SK-N-SH (cell line): ENCODE data around the gene ENTPD7. TPM values are rescaled to one million over a fixed set of nuclear protein-coding genes. Genes with fewer than 3 reads are reported as not detected.

ENCODE experiments used
- CTCF ChIA-PET: fragments of 300-600, 350-600 bp; formaldehyde crosslinking; extraction: SDS; loops from one replicate; lab custom pipeline; 2021; lab: Yijun Ruan, JAX
- POLR2A ChIA-PET: fragments of 350-600 bp; sonication (Branson Sonifier 250); formaldehyde crosslinking; extraction: SDS; loops from one replicate; lab custom pipeline; 2020; ENCODE audit warnings: antibody characterized with exemption, inconsistent platforms; lab: Yijun Ruan, JAX
- DNase-seq: peaks from one replicate; pipeline ENCODE4 v3.0.0; 2012
- H2AFZ ChIP-seq: fragments of 200-600 bp; sonication (generic); 2 replicates; pipeline ENCODE4 v1.8.1; 2016; ENCODE audit warnings: antibody characterized with exemption, mild to moderate bottlenecking, low read depth
- H3F3A ChIP-seq: fragments of 200-600 bp; sonication (generic); replicated peaks from 2 replicates; pipeline ENCODE3; 2016; ENCODE audit warnings: antibody characterized with exemption, mild to moderate bottlenecking; ENCODE audit not compliant: insufficient read depth
- H3K27ac ChIP-seq, 2 experiments: fragments of 200-500 bp in 1 of 2; fragments of 200-600 bp in 1 of 2; sonication (Bioruptor generic) in 1 of 2; sonication (generic), shearing (Covaris generic) in 1 of 2; 2 replicates each; pipeline versions ENCODE4 v1.5.1 to v1.6.1; 2014 to 2016; ENCODE audit warnings: low read depth in 2 of 2, inconsistent platforms in 1 of 2, low read length in 1 of 2, mild to moderate bottlenecking in 1 of 2, mixed read lengths in 1 of 2
- H3K27me3 ChIP-seq: fragments of 200-600 bp; sonication (generic), shearing (Covaris generic); 2 replicates; pipeline ENCODE4 v1.6.1; 2016; ENCODE audit warnings: mixed run types; ENCODE audit not compliant: insufficient read depth
- H3K36me3 ChIP-seq, 2 experiments: fragments of 200-500 bp in 1 of 2; fragments of 200-600 bp in 1 of 2; sonication (Bioruptor generic) in 1 of 2; sonication (generic) in 1 of 2; replicated peaks in 1 of 2; 2 replicates each; pipeline versions ENCODE3 to v1.5.1; 2014 to 2016; ENCODE audit warnings: low read length in 1 of 2, mild to moderate bottlenecking in 1 of 2; ENCODE audit not compliant: insufficient read depth in 2 of 2, control insufficient read depth in 1 of 2
- H3K4me1 ChIP-seq, 2 experiments: fragments of 200-500 bp in 1 of 2; fragments of 200-600 bp in 1 of 2; sonication (Bioruptor generic) in 1 of 2; sonication (generic), shearing (Covaris generic) in 1 of 2; 2 replicates each; pipeline versions ENCODE4 v1.5.1 to v1.6.1; 2014 to 2016; ENCODE audit warnings: low read depth in 1 of 2, low read length in 1 of 2, mixed run types in 1 of 2; ENCODE audit not compliant: insufficient read depth in 2 of 2, control insufficient read depth in 1 of 2
- H3K4me2 ChIP-seq: fragments of 200-600 bp; sonication (generic), shearing (Covaris generic); 2 replicates; pipeline ENCODE4 v1.6.1; 2017; ENCODE audit warnings: mixed run types
- H3K4me3 ChIP-seq, 2 experiments: fragments of 200-500 bp in 1 of 2; fragments of 200-600 bp in 1 of 2; sonication (Bioruptor generic) in 1 of 2; sonication (generic), shearing (Covaris generic) in 1 of 2; 2 replicates each; pipeline versions ENCODE4 v1.5.1 to v1.8.1; 2014 to 2016; ENCODE audit warnings: low read depth in 2 of 2, inconsistent platforms in 1 of 2, low read length in 1 of 2, mild to moderate bottlenecking in 1 of 2, mixed read lengths in 1 of 2, moderate library complexity in 1 of 2
- H3K79me2 ChIP-seq: fragments of 200-600 bp; sonication (generic); 2 replicates; pipeline ENCODE4 v1.8.1; 2017; ENCODE audit warnings: mild to moderate bottlenecking; ENCODE audit not compliant: insufficient read depth
- H3K9ac ChIP-seq: fragments of 200-600 bp; sonication (generic); 2 replicates; pipeline ENCODE4 v1.6.1; 2017; ENCODE audit warnings: mixed run types
- H3K9me2 ChIP-seq: fragments of 200-600 bp; sonication (generic); 2 replicates; pipeline ENCODE4 v1.6.1; 2017; ENCODE audit warnings: mixed run types
- H3K9me3 ChIP-seq: fragments of 200-600 bp; sonication (generic); 2 replicates; pipeline ENCODE4 v1.6.1; 2017; ENCODE audit warnings: mixed run types, mild to moderate bottlenecking, moderate library complexity
- H4K20me1 ChIP-seq: fragments of 200-600 bp; sonication (generic); 2 replicates; pipeline ENCODE4 v1.6.1; 2017; ENCODE audit warnings: mild to moderate bottlenecking, mixed run types; ENCODE audit not compliant: insufficient read depth
- EP300 ChIP-seq, 2 experiments: IDR thresholded peaks; 2 replicates each; pipeline versions ENCODE4 v1.4.0 to v1.6.1; 2012; ENCODE audit warnings: borderline replicate concordance in 1 of 2, low read depth in 1 of 2, low read length in 1 of 2
- FOXJ3 ChIP-seq: sonication (generic); formaldehyde crosslinking; IDR thresholded peaks from 2 replicates; pipeline ENCODE4 v1.5.1; 2020; ENCODE audit warnings: mild to moderate bottlenecking, missing genetic modification reagents
- FOXM1 ChIP-seq: IDR thresholded peaks from 2 replicates; pipeline ENCODE4 v1.4.0; 2012; ENCODE audit warnings: low read depth, mild to moderate bottlenecking
- GABPA ChIP-seq: IDR thresholded peaks from 2 replicates; pipeline ENCODE4 v1.4.0; 2012; ENCODE audit warnings: low read depth, mild to moderate bottlenecking
- JUND ChIP-seq: IDR thresholded peaks from 2 replicates; pipeline ENCODE4 v1.4.0; 2012
- MEF2A ChIP-seq: IDR thresholded peaks from 2 replicates; pipeline ENCODE4 v1.4.0; 2012; ENCODE audit warnings: low read depth, borderline replicate concordance
- MXI1 ChIP-seq: IDR thresholded peaks from 2 replicates; pipeline ENCODE4 v1.6.1; 2012; ENCODE audit warnings: mild to moderate bottlenecking, low read depth, low read length, improper control_type of control experiment
- NFIC ChIP-seq: IDR thresholded peaks from 2 replicates; pipeline ENCODE4 v1.4.0; 2012; ENCODE audit warnings: borderline replicate concordance
- NRF1 ChIP-seq: IDR thresholded peaks from 2 replicates; pipeline ENCODE4 v1.6.1; 2012; ENCODE audit warnings: low read depth, mild to moderate bottlenecking, low read length
- RAD21 ChIP-seq: IDR thresholded peaks from 2 replicates; pipeline ENCODE4 v1.6.1; 2012; ENCODE audit warnings: mild to moderate bottlenecking, low read length
- RCOR1 ChIP-seq: fragments of 150-350 bp; IDR thresholded peaks from 2 replicates; pipeline ENCODE4 v1.6.1; 2017; ENCODE audit warnings: antibody characterized with exemption, low read length
- REST ChIP-seq: IDR thresholded peaks from 2 replicates; pipeline ENCODE4 v1.6.1; 2012; ENCODE audit warnings: mild to moderate bottlenecking, low read depth, low read length, moderate library complexity
- RFX5 ChIP-seq: IDR thresholded peaks from 2 replicates; pipeline ENCODE4 v1.6.1; 2012; ENCODE audit warnings: mild to moderate bottlenecking, improper control_type of control experiment, low read length
- RXRA ChIP-seq: IDR thresholded peaks from 2 replicates; pipeline ENCODE4 v1.4.0; 2012; ENCODE audit warnings: low read depth, mild to moderate bottlenecking, borderline replicate concordance
- SIN3A ChIP-seq: IDR thresholded peaks from 2 replicates; pipeline ENCODE4 v1.6.1; 2012; ENCODE audit warnings: low read depth, mild to moderate bottlenecking, low read length, moderate library complexity, borderline replicate concordance
- SMC3 ChIP-seq: IDR thresholded peaks from 2 replicates; pipeline ENCODE4 v1.6.1; 2012; ENCODE audit warnings: low read depth, low read length, improper control_type of control experiment
- TCF12 ChIP-seq: IDR thresholded peaks from 2 replicates; pipeline ENCODE4 v1.4.0; 2012
- USF2 ChIP-seq: fragments of 150-350 bp; IDR thresholded peaks from 2 replicates; pipeline ENCODE4 v1.6.1; 2017; ENCODE audit warnings: antibody characterized with exemption, low read length, low read depth, borderline replicate concordance
- YY1 ChIP-seq: IDR thresholded peaks from 2 replicates; pipeline ENCODE4 v1.4.0; 2012; ENCODE audit warnings: low read depth, mild to moderate bottlenecking
- ZBTB33 ChIP-seq: IDR thresholded peaks from 2 replicates; pipeline ENCODE4 v1.4.0; 2012; ENCODE audit warnings: low read depth, borderline replicate concordance
- polyA plus RNA-seq, 3 experiments: library from polyadenylated mRNA; depleted of rRNA; stranded (reverse); fragments of >200 nt; gene quantifications; 2 replicates each; pipeline ENCODE4 v1.2.3, GENCODE V29; 2012
- TF ChIP-seq, protein P1 (sequence below): IDR thresholded peaks from 2 replicates; pipeline ENCODE4 v1.4.0; 2012; ENCODE audit warnings: low read depth
- TF ChIP-seq, protein P2 (sequence below): fragments of 200-600 bp; sonication (generic); IDR thresholded peaks from 2 replicates; pipeline ENCODE4 v1.6.1; 2017; ENCODE audit warnings: antibody characterized with exemption, mild to moderate bottlenecking, moderate library complexity
- TF ChIP-seq, protein P3 (sequence below): fragments of 150-350 bp; IDR thresholded peaks from 2 replicates; pipeline ENCODE4 v1.6.1; 2016; ENCODE audit warnings: mild to moderate bottlenecking, low read depth, low read length

The ENTPD7 gene
- polyA plus RNA-seq, 1 of the 3 experiments (the other 2 are of a cell fraction), result 3.9 TPM

- Histone ChIP-seq H3K79me2 (no peaks in the 10 kb centered on the region), H3K9ac (no peak overlapping the region), H3K4me2 (no peak overlapping the region), H3K9me2 (no peaks in the 10 kb centered on the region), H3K27ac (peak overlapping the region in 1 of 2 experiments; percentile 57; a peak in 1 of 4 replicates), H2AFZ (no peak overlapping the region)
- ChIA-PET POLR2A (no interaction called here), CTCF (interaction anchor here (0.6 to 3.0 kb wide), 13 partner anchors 9 to 99 kb away, joined by 3 to 21 read pairs (median 4); no protein-coding TSS in a partner anchor)
- TF ChIP-seq RCOR1 (no peak), FOXJ3 (CRISPR knock-in tag) (no peak), NFIC (no peak), YY1 (no peak), RAD21 (peak; percentile 79), ZBTB33 (no peak), USF2 (no peak), FOXM1 (no peak), TCF12 (no peak), REST (no peak), SMC3 (peak; percentile 62), EP300 (IDR thresholded peaks at IDR 0.05; ENCODE audit: borderline replicate concordance in 1 of 2, low read depth in 1 of 2, low read length in 1 of 2) (no peak), RFX5 (peak; percentile 43; the same call in 1 of the 2 replicates), RXRA (no peak), MEF2A (no peak), GABPA (no peak), JUND (no peak), SIN3A (no peak), MXI1 (no peak), NRF1 (no peak)
- TF ChIP-seq, protein P1, sequence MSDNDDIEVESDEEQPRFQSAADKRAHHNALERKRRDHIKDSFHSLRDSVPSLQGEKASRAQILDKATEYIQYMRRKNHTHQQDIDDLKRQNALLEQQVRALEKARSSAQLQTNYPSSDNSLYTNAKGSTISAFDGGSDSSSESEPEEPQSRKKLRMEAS, result no peak
- TF ChIP-seq, protein P2, sequence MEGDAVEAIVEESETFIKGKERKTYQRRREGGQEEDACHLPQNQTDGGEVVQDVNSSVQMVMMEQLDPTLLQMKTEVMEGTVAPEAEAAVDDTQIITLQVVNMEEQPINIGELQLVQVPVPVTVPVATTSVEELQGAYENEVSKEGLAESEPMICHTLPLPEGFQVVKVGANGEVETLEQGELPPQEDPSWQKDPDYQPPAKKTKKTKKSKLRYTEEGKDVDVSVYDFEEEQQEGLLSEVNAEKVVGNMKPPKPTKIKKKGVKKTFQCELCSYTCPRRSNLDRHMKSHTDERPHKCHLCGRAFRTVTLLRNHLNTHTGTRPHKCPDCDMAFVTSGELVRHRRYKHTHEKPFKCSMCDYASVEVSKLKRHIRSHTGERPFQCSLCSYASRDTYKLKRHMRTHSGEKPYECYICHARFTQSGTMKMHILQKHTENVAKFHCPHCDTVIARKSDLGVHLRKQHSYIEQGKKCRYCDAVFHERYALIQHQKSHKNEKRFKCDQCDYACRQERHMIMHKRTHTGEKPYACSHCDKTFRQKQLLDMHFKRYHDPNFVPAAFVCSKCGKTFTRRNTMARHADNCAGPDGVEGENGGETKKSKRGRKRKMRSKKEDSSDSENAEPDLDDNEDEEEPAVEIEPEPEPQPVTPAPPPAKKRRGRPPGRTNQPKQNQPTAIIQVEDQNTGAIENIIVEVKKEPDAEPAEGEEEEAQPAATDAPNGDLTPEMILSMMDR, result peak; percentile 73
- TF ChIP-seq, protein P3, sequence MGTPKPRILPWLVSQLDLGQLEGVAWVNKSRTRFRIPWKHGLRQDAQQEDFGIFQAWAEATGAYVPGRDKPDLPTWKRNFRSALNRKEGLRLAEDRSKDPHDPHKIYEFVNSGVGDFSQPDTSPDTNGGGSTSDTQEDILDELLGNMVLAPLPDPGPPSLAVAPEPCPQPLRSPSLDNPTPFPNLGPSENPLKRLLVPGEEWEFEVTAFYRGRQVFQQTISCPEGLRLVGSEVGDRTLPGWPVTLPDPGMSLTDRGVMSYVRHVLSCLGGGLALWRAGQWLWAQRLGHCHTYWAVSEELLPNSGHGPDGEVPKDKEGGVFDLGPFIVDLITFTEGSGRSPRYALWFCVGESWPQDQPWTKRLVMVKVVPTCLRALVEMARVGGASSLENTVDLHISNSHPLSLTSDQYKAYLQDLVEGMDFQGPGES, result no peak
- TF ChIP-seq, all 33 proteins: peak for 4
- Histone ChIP-seq H3F3A (peaks cover 26% of the 10 kb centered on the region), H3K36me3 (peaks cover 75 to 77% of the 10 kb centered on the region in 2 experiments), H4K20me1 (no peaks in the 10 kb centered on the region), H3K4me3 (no peak overlapping the region), H3K9me3 (no peaks in the 10 kb centered on the region), H3K27me3 (no peaks in the 10 kb centered on the region), H3K4me1 (peaks cover 0 to 14% of the 10 kb centered on the region in 2 experiments; a peak in 1 of 4 replicates)
- peak; percentile 39 for DNase-seq
These were observed 51.9 kb downstream of the ENTPD7 start for GRCh38 chr10:99711129-99711719.
